ENCODE measurements around the gene EDC3. TPM values are rescaled to one million over a fixed set of nuclear protein-coding genes. Genes with fewer than 3 reads are reported as not detected.

EDC3 gene
- total RNA-seq (2022; extraction: Qiagen RNA extraction; ENCODE audit: low read depth), result 17.1 to 23.2 TPM (median 19.0 TPM) in 5 replicates

GRCh38 chr15:74695597-74696397 is at the start of gene EDC3:
Gene EDC3, minus strand, starts transcription at chr15:74696024. Its CDS starts 20,900 bp downstream, at chr15:74675124.

GRCh38 chr15:74725225-74725774 is 29.5 kb upstream of the EDC3 start, which contains the start of gene CYP1A1:
Gene CYP1A1, minus strand, starts transcription at chr15:74725528. Its CDS starts 2,431 bp downstream, at chr15:74723097.

GRCh38 chr15:74615508-74616365 is 80.1 kb downstream of the EDC3 start, which contains the start of gene CLK3:
Gene CLK3, plus strand, starts transcription at chr15:74615836. Its CDS starts 3,361 bp downstream, at chr15:74619197.

Other genes starting within 250 kb of the EDC3 start
- gene UBL7, start 234.9 kb downstream of the EDC3 start, total RNA-seq (2022; extraction: Qiagen RNA extraction; ENCODE audit: low read depth), result 36.7 to 42.8 TPM (median 39.6 TPM) in 5 replicates
- 2.0 to 3.7 TPM (median 3.0 TPM) in 5 replicates for gene ARID3B, start 154.8 kb downstream of the EDC3 start, total RNA-seq (2022; extraction: Qiagen RNA extraction; ENCODE audit: low read depth)
- 31.7 to 36.2 TPM (median 33.4 TPM) in 5 replicates for gene CLK3, start 80.2 kb downstream of the EDC3 start, total RNA-seq (2022; extraction: Qiagen RNA extraction; ENCODE audit: low read depth)
- 1.1 to 2.3 TPM (median 1.7 TPM) in 5 replicates for gene CYP1A1, start 29.5 kb upstream of the EDC3 start, total RNA-seq (2022; extraction: Qiagen RNA extraction; ENCODE audit: low read depth)
- gene CYP1A2, start 52.8 kb upstream of the EDC3 start, total RNA-seq (2022; extraction: Qiagen RNA extraction; ENCODE audit: low read depth), result 0.05 TPM in 1 of 5 replicates, not detected in the others
- gene CSK, start 86.1 kb upstream of the EDC3 start, total RNA-seq (2022; extraction: Qiagen RNA extraction; ENCODE audit: low read depth), result 55.9 to 67.4 TPM (median 62.0 TPM) in 5 replicates
- not detected in 5 replicates for gene LMAN1L, start 116.8 kb upstream of the EDC3 start, total RNA-seq (2022; extraction: Qiagen RNA extraction; ENCODE audit: low read depth)
- 0.07 to 0.13 TPM in 2 of 5 replicates, not detected in the others for gene CPLX3, start 130.6 kb upstream of the EDC3 start, total RNA-seq (2022; extraction: Qiagen RNA extraction; ENCODE audit: low read depth)
- gene ULK3, start 147.1 kb upstream of the EDC3 start, total RNA-seq (2022; extraction: Qiagen RNA extraction; ENCODE audit: low read depth), result 29.2 to 34.6 TPM (median 32.7 TPM) in 5 replicates
- 54.4 to 68.8 TPM (median 65.9 TPM) in 5 replicates for gene SCAMP2, start 177.3 kb upstream of the EDC3 start, total RNA-seq (2022; extraction: Qiagen RNA extraction; ENCODE audit: low read depth)
- 27.2 to 38.6 TPM (median 30.2 TPM) in 5 replicates for gene MPI, start 194.0 kb upstream of the EDC3 start, total RNA-seq (2022; extraction: Qiagen RNA extraction; ENCODE audit: low read depth)
- gene FAM219B, start 210.8 kb upstream of the EDC3 start, total RNA-seq (2022; extraction: Qiagen RNA extraction; ENCODE audit: low read depth), result 30.1 to 38.8 TPM (median 36.4 TPM) in 5 replicates
- gene COX5A, start 242.0 kb upstream of the EDC3 start, total RNA-seq (2022; extraction: Qiagen RNA extraction; ENCODE audit: low read depth), result 525 to 634 TPM (median 565 TPM) in 5 replicates